HG02840 (cell line): ENCODE measurements around the gene FGF18.
A peak's percentile ranks its signal among the peaks of the same experiment; 100 is the strongest.
"Not testable (repeated sequence)": the region's sequence is repeated elsewhere in the genome, so short reads cannot be mapped to it uniquely, and the experiment has no call there.

Source experiments
- ATAC-seq: cut with Tn5 transposase; IDR thresholded peaks from one replicate; pipeline ENCODE4 v1.9.1; 2021; ENCODE audit warnings: mild to moderate bottlenecking, moderate library complexity, moderate number of reproducible peaks; ENCODE audit not compliant: unreplicated experiment, low FRiP score

The FGF18 gene

GRCh38 chr5:171398660-171399059, 20.8 kb upstream of the FGF18 start:
- ATAC-seq, result not testable (repeated sequence)

DNA sequence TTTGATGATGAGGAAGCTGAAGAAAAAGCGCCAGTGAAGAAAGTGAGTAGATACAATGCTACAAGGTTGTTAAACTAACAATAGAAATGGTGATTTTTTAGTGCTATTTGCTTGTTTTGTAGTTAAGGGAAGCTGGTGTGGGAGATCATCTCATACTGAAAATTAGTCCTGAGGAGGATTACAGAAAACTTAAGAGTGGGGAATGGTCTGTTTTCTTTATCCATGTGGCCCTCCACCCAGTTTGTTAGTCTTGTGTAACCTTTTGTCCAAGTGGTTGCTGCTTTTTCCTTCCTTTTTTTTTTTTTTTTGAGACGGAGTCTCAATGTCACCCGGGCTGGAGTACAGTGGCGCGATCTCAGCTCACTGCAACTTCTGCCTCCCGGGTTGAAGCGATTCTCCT, 19.3 kb upstream of the FGF18 start:
- no peak for ATAC-seq

- no peak for ATAC-seq
Observed at GRCh38 chr5:171401167-171401947, 18.1 kb upstream of the FGF18 start.

GRCh38 chr5:171402751-171403150, 16.7 kb upstream of the FGF18 start:
- ATAC-seq, result not testable (repeated sequence)

DNA sequence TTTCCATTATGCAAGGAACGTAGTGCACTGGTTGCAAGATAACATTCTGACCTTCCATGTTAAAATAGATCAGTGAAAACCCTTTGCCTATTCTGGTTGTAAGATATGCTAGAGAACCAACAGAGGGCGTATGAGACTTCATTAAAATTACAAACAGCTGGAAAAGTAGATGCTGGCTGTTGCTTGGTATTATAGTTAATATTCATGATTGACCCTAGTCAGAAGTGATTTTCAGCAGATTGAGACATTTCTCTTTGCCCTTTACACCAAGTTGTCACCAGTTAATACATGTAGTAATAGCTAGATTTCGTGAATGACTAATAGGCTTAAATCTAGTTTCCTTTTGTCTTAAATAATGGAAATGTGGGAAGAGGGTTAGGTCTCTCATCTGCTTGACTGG, 13.8 kb upstream of the FGF18 start:
- no peak for ATAC-seq

- ATAC-seq, result no peak
Observed at GRCh38 chr5:171407234-171407633, 12.2 kb upstream of the FGF18 start.

DNA sequence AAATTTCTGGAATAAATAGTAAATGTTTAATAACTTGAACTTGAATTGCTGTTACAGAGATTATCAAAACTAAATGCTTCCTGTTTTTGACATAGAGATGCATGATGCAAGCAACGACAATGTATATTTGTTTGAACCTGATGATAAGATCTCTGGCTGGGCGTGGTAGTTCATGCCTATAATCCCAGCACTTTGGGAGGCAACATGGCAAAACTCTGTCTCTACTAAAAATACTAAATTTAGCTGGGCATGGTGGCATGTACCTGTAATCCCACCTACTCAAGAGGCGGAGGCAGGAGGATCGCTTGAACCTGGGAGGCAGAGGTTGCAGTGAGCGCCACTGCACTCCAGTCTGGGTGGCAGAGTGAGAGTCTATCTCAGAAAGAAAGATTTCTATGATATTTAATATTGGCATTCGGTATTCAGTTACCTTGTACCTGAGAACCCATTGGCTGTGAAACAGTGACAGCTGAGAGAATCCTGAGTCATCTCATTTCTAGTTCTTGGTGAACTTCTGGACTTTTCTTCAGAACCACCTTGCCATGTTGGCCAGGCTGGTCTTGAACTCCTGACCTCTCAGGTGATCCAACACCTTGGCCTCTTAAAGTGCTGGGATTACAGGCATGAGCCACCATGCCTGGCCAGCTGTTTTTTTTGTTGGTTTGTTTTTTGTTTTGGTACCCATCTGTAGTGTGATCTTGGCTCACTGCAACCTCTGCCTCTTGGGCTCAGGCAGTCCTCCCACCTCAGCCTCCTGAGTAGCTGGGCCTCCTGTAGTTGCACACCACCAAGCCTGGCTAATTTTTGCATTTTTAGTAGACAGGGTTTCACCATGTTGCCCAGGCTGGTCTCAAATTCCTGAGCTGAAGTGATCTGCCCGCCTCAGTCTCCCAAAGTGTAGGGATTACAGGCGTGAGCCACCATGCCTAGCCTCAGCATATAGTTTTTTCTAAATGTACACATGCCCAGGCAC, 10.0 kb upstream of the FGF18 start:
- ATAC-seq, result no peak

- ATAC-seq, result no peak
Observed at GRCh38 chr5:171410181-171410580, 9.3 kb upstream of the FGF18 start.

DNA sequence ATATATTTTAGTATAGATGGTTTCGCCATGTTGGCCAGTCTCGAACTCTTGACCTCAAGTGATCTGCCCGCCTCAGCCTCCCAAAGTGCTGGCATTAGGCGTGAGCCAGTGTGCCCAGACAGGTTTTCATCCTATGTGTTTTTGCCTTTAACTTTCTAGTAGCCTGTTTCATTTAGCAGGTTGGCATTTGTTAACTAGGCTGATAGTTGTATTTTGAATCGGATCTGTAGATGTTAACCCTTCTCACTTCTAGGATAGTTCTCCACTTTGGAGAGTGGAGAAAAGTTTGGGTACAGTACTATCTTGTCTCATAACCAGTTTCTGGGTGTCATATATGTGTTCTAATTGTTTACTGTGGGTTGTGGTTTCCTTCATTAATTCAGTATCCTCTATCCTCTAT, 7.3 kb upstream of the FGF18 start:
- no peak for ATAC-seq

GRCh38 chr5:171413153-171413910, 6.1 kb upstream of the FGF18 start:
- ATAC-seq, result no peak

DNA sequence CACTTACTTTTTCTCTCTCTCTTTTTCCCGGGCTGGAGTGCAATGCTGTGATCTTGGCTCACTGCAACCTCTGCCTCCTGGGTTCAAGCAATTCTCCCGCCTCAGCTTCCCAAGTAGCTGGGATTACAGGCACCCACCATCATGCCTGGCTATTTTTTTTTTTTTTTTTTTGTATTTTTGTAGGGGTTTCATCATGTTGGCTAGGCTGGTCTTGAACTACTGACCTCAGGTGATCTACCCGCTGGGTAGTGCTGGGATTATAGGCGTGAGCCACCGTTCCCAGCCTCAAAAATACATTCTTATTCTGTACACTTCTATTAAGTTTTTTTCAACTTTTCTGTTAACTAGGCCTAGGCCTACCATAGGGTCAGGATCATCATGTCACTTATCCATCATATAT, 5.5 kb upstream of the FGF18 start:
- not testable (repeated sequence) for ATAC-seq

DNA sequence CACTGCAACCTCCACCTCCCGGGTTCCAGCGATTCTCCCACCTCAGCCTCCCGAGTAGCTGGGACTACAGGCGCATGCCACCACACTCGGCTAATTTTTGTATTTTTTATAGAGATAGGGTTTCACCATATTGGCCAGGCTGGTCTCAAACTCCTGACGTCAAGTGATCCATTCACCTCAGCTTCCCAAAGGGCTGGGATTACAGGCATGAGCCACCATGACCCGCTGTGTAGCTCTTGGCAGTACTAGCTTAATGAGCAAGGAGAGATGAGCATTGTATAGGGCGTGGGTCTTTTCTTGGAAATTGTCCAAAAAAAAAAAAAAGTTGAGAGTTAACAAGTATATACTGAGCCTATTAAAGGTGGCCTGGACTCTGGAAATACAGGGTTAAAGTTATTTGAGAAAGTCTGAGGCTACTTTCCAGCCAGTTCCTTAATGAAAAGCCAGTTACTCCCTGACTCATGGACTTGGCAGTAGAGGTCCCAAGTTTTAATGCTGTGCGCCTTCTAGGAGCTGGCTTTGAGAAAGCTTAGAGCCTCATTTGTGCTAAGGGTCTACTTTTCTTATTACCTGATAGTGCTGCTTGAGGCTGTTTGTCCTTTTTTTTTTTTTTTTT, 4.2 kb upstream of the FGF18 start:
- no peak for ATAC-seq

GRCh38 chr5:171416160-171417049, 3.0 kb upstream of the FGF18 start:
- ATAC-seq, result no peak

- ATAC-seq, result peak; percentile 58
Observed at GRCh38 chr5:171418316-171418981, 998 bp upstream of the FGF18 start.

DNA sequence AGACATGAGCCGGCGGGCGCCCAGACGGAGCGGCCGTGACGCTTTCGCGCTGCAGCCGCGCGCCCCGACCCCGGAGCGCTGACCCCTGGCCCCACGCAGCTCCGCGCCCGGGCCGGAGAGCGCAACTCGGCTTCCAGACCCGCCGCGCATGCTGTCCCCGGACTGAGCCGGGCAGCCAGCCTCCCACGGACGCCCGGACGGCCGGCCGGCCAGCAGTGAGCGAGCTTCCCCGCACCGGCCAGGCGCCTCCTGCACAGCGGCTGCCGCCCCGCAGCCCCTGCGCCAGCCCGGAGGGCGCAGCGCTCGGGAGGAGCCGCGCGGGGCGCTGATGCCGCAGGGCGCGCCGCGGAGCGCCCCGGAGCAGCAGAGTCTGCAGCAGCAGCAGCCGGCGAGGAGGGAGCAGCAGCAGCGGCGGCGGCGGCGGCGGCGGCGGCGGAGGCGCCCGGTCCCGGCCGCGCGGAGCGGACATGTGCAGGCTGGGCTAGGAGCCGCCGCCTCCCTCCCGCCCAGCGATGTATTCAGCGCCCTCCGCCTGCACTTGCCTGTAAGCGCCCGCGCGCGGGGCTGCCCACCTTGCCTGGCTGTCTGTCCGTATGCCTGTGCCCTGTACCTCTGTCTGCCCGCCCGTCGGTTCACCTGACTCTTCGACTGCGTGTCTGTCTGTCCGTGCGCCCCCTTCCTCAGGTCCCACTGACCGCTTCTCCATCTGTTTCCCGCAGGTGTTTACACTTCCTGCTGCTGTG, 412 bp downstream of the FGF18 start:
- ATAC-seq, result peak; percentile 7

DNA sequence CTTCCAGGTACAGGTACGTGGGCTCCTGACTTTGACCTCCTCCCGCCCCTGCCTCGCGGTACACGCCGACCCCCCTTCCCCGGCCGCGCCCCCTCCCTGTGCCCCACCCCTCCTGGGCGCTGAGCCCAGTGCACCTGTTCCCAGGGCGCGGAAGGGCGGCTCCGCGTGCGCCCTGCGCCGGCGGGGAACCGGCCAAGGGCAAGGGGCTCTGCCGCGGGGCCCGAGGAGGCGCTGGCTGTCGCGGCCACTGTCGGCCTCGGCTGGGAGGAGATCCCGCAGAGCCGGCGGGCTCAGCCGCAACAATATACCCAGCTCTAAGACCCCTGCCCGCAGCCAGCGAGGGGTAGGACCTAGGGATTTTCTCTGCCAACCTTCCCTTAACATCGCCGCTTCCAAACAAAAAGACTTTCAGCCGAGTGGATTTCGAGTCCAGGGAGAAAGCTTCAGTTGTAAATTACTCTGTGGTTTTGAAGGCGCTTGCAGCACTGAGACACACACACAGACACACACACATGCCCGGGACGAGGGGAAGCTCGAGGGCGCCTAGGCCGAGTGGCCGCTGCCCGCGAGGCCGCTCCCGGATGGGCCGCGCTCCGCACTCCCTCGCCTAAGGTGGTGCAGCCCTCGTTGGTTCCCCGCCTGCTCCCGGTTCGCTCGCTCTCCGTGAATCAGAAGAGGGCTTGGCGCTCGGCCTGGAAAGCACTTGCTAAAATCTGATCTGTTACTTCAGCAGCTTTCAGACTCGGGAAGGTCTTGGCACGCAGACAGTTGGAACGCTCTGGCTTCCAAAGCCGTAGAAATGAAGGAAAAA, 1.2 kb downstream of the FGF18 start:
- no peak for ATAC-seq
